Lower leg skin (tissue), 4 donors: ENCODE measurements around the gene CHST6. TPM values are rescaled to one million over a fixed set of nuclear protein-coding genes. Genes with fewer than 3 reads are reported as not detected.

Experiments
- DNase-seq, 2 donors: peaks; one replicate each; pipeline ENCODE4 v3.0.0-alpha.2; 2019; ENCODE audit warnings: low spot score in 2 of 2
- H3K4me3 ChIP-seq: fragments of 200-600 bp; sonication (generic); 2 replicates; pipeline ENCODE4 v1.5.1; 2017; ENCODE audit warnings: mild to moderate bottlenecking, low read depth; ENCODE audit not compliant: poor library complexity, severe bottlenecking
- CTCF ChIP-seq, 3 donors: fragments of 450-650 bp; IDR thresholded peaks; one replicate each; pipeline ENCODE4 v1.5.1; 2016; ENCODE audit warnings: antibody characterized with exemption in 3 of 3, mild to moderate bottlenecking in 3 of 3, moderate library complexity in 2 of 3
- POLR2A ChIP-seq, 2 donors: fragments of 450-650 bp; IDR thresholded peaks; one replicate each; pipeline ENCODE4 v1.6.1; 2016 to 2017; ENCODE audit warnings: antibody characterized with exemption in 2 of 2, mild to moderate bottlenecking in 1 of 2, moderate library complexity in 1 of 2
- WGBS, 2 donors: methylation state at CpG; one replicate each; pipeline ENCODE4 v1.1.5; 2018; 5-methylcytosine and 5-hydroxymethylcytosine counted together
- intact Hi-C: fragments of 100-400 bp; cut with DNase I; formaldehyde crosslinking; loops from one replicate; pipeline ENCODE4 v1.15.0; 2023; ENCODE audit warnings: low total_unique reads
- total RNA-seq, 4 donors: library from RNA; depleted of rRNA; stranded (reverse); fragments of >200 nt; gene quantifications; one replicate each; pipeline ENCODE4 v1.1.0, GENCODE V29; 2016

The CHST6 gene
- total RNA-seq, 4 donors from 2014 or later: 0.11 to 0.56 (median 0.16) TPM; not detected in 1

- intact Hi-C loops: no loop called here
- H3K4me3 ChIP-seq: no peak overlapping the region
- WGBS, 2 donors: 86 to 90% methylated on average over 8 of the region's 8 CpGs
- TF ChIP-seq CTCF (IDR thresholded peaks at IDR 0.05): no peak
- no peak for TF ChIP-seq POLR2A (IDR thresholded peaks at IDR 0.05)
- DNase-seq: no peak
These were observed 18.4 kb downstream of the CHST6 start for GRCh38 chr16:75476817-75477216.

GRCh38 chr16:75475420-75475847, 19.8 kb downstream of the CHST6 start:
- no peak for DNase-seq
- intact Hi-C loops: loop anchor here (2.0 kb wide), 1 partner anchor 287 kb away; no protein-coding TSS in a partner anchor
- 82 to 100% methylated on average over 2 of the region's 2 CpGs for WGBS, 2 donors
- TF ChIP-seq POLR2A (IDR thresholded peaks at IDR 0.05) (no peak), CTCF (IDR thresholded peaks at IDR 0.05) (no peak)
- H3K4me3 ChIP-seq: no peak overlapping the region

GRCh38 chr16:75472908-75473877, 22.0 kb downstream of the CHST6 start:
- H3K4me3 ChIP-seq: no peak overlapping the region
- whole genome bisulfite sequencing, 2 donors: 93 to 95% methylated on average over 17 of the region's 17 CpGs
- no peak for DNase-seq
- intact Hi-C loops: no loop called here
- no peak for TF ChIP-seq CTCF (IDR thresholded peaks at IDR 0.05)
- no peak for TF ChIP-seq POLR2A (IDR thresholded peaks at IDR 0.05)

GRCh38 chr16:75471723-75472633, 23.3 kb downstream of the CHST6 start:
- intact Hi-C loops: no loop called here
- peak in 1 of 2 donors; percentile 56 for DNase-seq
- WGBS, 2 donors: 12 to 15% methylated on average over 9 to 10 of the region's 10 CpGs
- TF ChIP-seq CTCF (IDR thresholded peaks at IDR 0.05) (no peak), POLR2A (IDR thresholded peaks at IDR 0.05) (no peak)
- H3K4me3 ChIP-seq: no peak overlapping the region

- no peak overlapping the region for H3K4me3 ChIP-seq
- DNase-seq: peak in 1 of 2 donors; percentile 12
- WGBS, 2 donors: 81 to 88% methylated on average over 2 of the region's 2 CpGs
- intact Hi-C loops: loop anchor here (5.0 to 10.0 kb wide), 2 partner anchors 81 to 158 kb away; partner anchors contain the start of gene ADAT1
- TF ChIP-seq POLR2A (IDR thresholded peaks at IDR 0.05) (no peak), CTCF (IDR thresholded peaks at IDR 0.05) (no peak)
These were observed 28.5 kb downstream of the CHST6 start for GRCh38 chr16:75466760-75467159.
